GM12891 (cell line): Measurements from ENCODE around the gene BCL3.

ENCODE experiments used
- DNase-seq: peaks from one replicate; pipeline ENCODE4 v3.0.0; 2011; ENCODE audit warnings: low spot score; ENCODE audit not compliant: insufficient read length
- FAIRE-seq: peaks from 2 replicates; lab custom pipeline; 2011; peaks lifted over from hg19 to GRCh38; lab: Jason Lieb, UNC
- PAX5 ChIP-seq: IDR thresholded peaks from 2 replicates; pipeline ENCODE4 v1.6.1; 2011; ENCODE audit warnings: low read length, moderate library complexity, mild to moderate bottlenecking; ENCODE audit not compliant: insufficient read depth, severe bottlenecking
- POLR2A ChIP-seq: IDR thresholded peaks from 2 replicates; pipeline ENCODE4 v1.6.1; 2011; ENCODE audit warnings: low read depth, low read length, control low read depth
- POLR2AphosphoS5 ChIP-seq: IDR thresholded peaks from 2 replicates; pipeline ENCODE4 v1.6.1; 2011; ENCODE audit warnings: low read depth, low read length, control low read depth
- POU2F2 ChIP-seq: IDR thresholded peaks from 2 replicates; pipeline ENCODE4 v1.6.1; 2011; ENCODE audit warnings: low read depth, mild to moderate bottlenecking, control low read depth, low read length, moderate library complexity
- SPI1 ChIP-seq: IDR thresholded peaks from 2 replicates; pipeline ENCODE4 v1.6.1; 2011; ENCODE audit warnings: low read depth, low read length, control low read depth
- TAF1 ChIP-seq: IDR thresholded peaks from 2 replicates; pipeline ENCODE4 v1.6.1; 2011; ENCODE audit warnings: low read depth, low read length, control low read depth

Gene BCL3

GRCh38 chr19:44731081-44731480 lies 17.4 kb upstream of the BCL3 start:
- no peak for TF ChIP-seq POLR2A
- TF ChIP-seq POLR2AphosphoS5, result no peak
- no peak for TF ChIP-seq PAX5
- TF ChIP-seq SPI1, result no peak
- no peak for TF ChIP-seq POU2F2
- TF ChIP-seq TAF1, result no peak
- DNase-seq (no peak), FAIRE-seq (no peak)

GRCh38 chr19:44731622-44732021 lies 16.9 kb upstream of the BCL3 start:
- no peak for TF ChIP-seq POU2F2
- TF ChIP-seq TAF1, result no peak
- no peak for TF ChIP-seq SPI1
- TF ChIP-seq POLR2AphosphoS5, result no peak
- TF ChIP-seq PAX5, result no peak
- TF ChIP-seq POLR2A, result no peak
- no peak for FAIRE-seq

GRCh38 chr19:44732235-44733014 lies 16.1 kb upstream of the BCL3 start:
- TF ChIP-seq TAF1 (no peak), POLR2AphosphoS5 (no peak), SPI1 (no peak), PAX5 (no peak), POLR2A (no peak), POU2F2 (no peak)
- DNase-seq, result no peak
- FAIRE-seq, result no peak

More at GRCh38 chr19:44731622-44732021, 16.9 kb upstream of the BCL3 start:
- DNase-seq, result no peak

- no peak for TF ChIP-seq TAF1
- no peak for TF ChIP-seq POLR2AphosphoS5
- TF ChIP-seq POLR2A, result no peak
- no peak for TF ChIP-seq PAX5
- FAIRE-seq (no peak), DNase-seq (no peak)
Measured at GRCh38 chr19:44734357-44734756, 14.2 kb upstream of the BCL3 start.

GRCh38 chr19:44735011-44735410 lies 13.5 kb upstream of the BCL3 start:
- DNase-seq, result no peak
- no peak for FAIRE-seq
- TF ChIP-seq POLR2A, result peak; percentile 54; the same call in 1 of the 2 replicates
- no peak for TF ChIP-seq TAF1
- peak; percentile 51; the same call in 1 of the 2 replicates for TF ChIP-seq POLR2AphosphoS5
- no peak for TF ChIP-seq SPI1
- TF ChIP-seq POU2F2, result no peak
- TF ChIP-seq PAX5, result no peak

GRCh38 chr19:44737238-44738071 lies 11.1 kb upstream of the BCL3 start:
- TF ChIP-seq PAX5, result peak; percentile 72
- no peak for TF ChIP-seq POU2F2
- TF ChIP-seq POLR2AphosphoS5, result no peak
- peak; percentile 23; the same call in 1 of the 2 replicates for TF ChIP-seq SPI1
- FAIRE-seq (peak; percentile 38), DNase-seq (no peak)

- TF ChIP-seq TAF1 (no peak), POLR2A (no peak), PAX5 (no peak), POLR2AphosphoS5 (no peak), SPI1 (no peak), POU2F2 (no peak)
- DNase-seq (no peak), FAIRE-seq (no peak)
Measured at GRCh38 chr19:44738136-44738535, 10.4 kb upstream of the BCL3 start.

GRCh38 chr19:44738603-44739558 lies 9.6 kb upstream of the BCL3 start:
- TF ChIP-seq POU2F2, result no peak
- TF ChIP-seq POLR2AphosphoS5, result no peak
- TF ChIP-seq SPI1, result no peak
- TF ChIP-seq PAX5, result no peak
- TF ChIP-seq POLR2A, result no peak
- no peak for TF ChIP-seq TAF1
- FAIRE-seq (no peak), DNase-seq (no peak)

- DNase-seq (no peak), FAIRE-seq (no peak)
- no peak for TF ChIP-seq POU2F2
- no peak for TF ChIP-seq TAF1
- no peak for TF ChIP-seq PAX5
- TF ChIP-seq POLR2A, result no peak
- TF ChIP-seq SPI1, result no peak
- TF ChIP-seq POLR2AphosphoS5, result no peak
Measured at GRCh38 chr19:44740351-44740824, 8.1 kb upstream of the BCL3 start.
